Heart left ventricle (tissue), 16 donors: Measurements from ENCODE around the gene RAPSN. TPM values are rescaled to one million over a fixed set of nuclear protein-coding genes. Genes with fewer than 3 reads are reported as not detected.

Experiments
- ATAC-seq, 4 donors: fragments of 200-7000 bp; cut with Tn5 transposase; one replicate each; pipeline ENCODE4 v1.9.1; 2020 to 2022; ENCODE audit warnings: moderate library complexity in 4 of 4, mild to moderate bottlenecking in 3 of 4, moderate number of reproducible peaks in 1 of 4
- DNase-seq, 5 donors: peaks; one replicate each; pipeline ENCODE4 v3.0.0-alpha.2; 2020
- H3K27ac ChIP-seq, 12 donors: fragments of 200-600 bp; sonication (generic) in 4 of 12; one replicate each; pipeline versions ENCODE4 v1.5.0 to v1.8.0; 2016 to 2022; ENCODE audit warnings: mild to moderate bottlenecking in 2 of 12
- H3K27me3 ChIP-seq, 9 donors: fragments of 200-600 bp; sonication (generic) in 2 of 9; one replicate each; pipeline versions ENCODE4 v1.5.1 to v1.8.0; 2016 to 2022; ENCODE audit warnings: mild to moderate bottlenecking in 3 of 9
- H3K36me3 ChIP-seq, 9 donors: fragments of 200-600 bp; sonication (generic) in 2 of 9; one replicate each; pipeline versions ENCODE4 v1.5.0 to v1.8.0; 2018 to 2022; ENCODE audit warnings: mild to moderate bottlenecking in 2 of 9
- H3K4me1 ChIP-seq, 12 donors: fragments of 200-600 bp; sonication (generic) in 4 of 12; one replicate each; pipeline versions ENCODE4 v1.5.0 to v1.8.0; 2016 to 2022; ENCODE audit warnings: mild to moderate bottlenecking in 3 of 12
- H3K4me3 ChIP-seq, 12 donors: fragments of 200-600 bp; sonication (generic) in 4 of 12; one replicate each; pipeline versions ENCODE4 v1.5.0 to v1.8.0; 2017 to 2022; ENCODE audit warnings: mild to moderate bottlenecking in 9 of 12, moderate library complexity in 4 of 12
- H3K9me3 ChIP-seq, 12 donors: fragments of 200-600 bp; sonication (generic) in 4 of 12; one replicate each; pipeline versions ENCODE4 v1.5.0 to v1.8.0; 2016 to 2022; ENCODE audit warnings: mild to moderate bottlenecking in 1 of 12
- POLR2A ChIP-seq, 2 donors: fragments of 450-650 bp; IDR thresholded peaks; one replicate each; pipeline ENCODE4 v1.6.1; 2017; ENCODE audit warnings: antibody characterized with exemption in 2 of 2, mild to moderate bottlenecking in 2 of 2, moderate library complexity in 2 of 2
- WGBS, 4 donors: extraction: QIAGEN DNeasy Blood & Tissue Kit in 2 of 4; methylation state at CpG; one replicate each; pipeline versions ENCODE4 v1.1.5 to v1.1.7; 2013 to 2018; 5-methylcytosine and 5-hydroxymethylcytosine counted together
- intact Hi-C, 10 donors: fragments of 100-400 bp; cut with DNase I; formaldehyde crosslinking; loops; one replicate each; pipeline versions ENCODE4 v1.11.1 to v1.14.2; 2022
- polyA plus RNA-seq, 2 donors: library from polyadenylated mRNA; stranded (reverse); fragments of 200-250 nt; gene quantifications; one replicate each; pipeline ENCODE4 v1.2.3, GENCODE V29; 2013
- total RNA-seq, 9 donors: library from RNA; depleted of rRNA in 2 of 9; stranded (reverse); fragments of >200 nt in 2 of 9; fragmentation: NEBNext Ultra II Directional in 3 of 9; extraction: Animal tissue kit (Norgen Biotek cat#: 25700) in 3 of 9; gene quantifications; one replicate each; pipeline versions ENCODE4 v1.1.0 to v1.2.4, GENCODE V29; 2016 to 2023
- TF ChIP-seq, protein P1 (sequence below), 12 donors: fragments of 200-600 bp; sonication (generic) in 4 of 12; IDR thresholded peaks; one replicate each; pipeline versions ENCODE4 v1.5.0 to v1.8.0; 2018 to 2022; ENCODE audit warnings: antibody characterized with exemption in 12 of 12, mild to moderate bottlenecking in 5 of 12
- donor health status: ischemic (EF 13 %, LVEDD 7.1; RV severe dilation, severe dysfunction).
- donor health status: healthy with polysubstance abuse.
- donor health status: DM: no; HTN: yes; CAD: no.
- donor health status: DM: no; HTN: no; CAD: no.
- donor health status: ischemic (EF 25% LVEDD 6.9; RV normal size, moderate dysfunction).
- donor health status: ischemic (EF 25% LVEDD 5.7; RV mildly dilated, moderate dysfunction).
- donor health status: healthy.
- donor health status: DM: yes; HTN: yes; CAD: no.
- donor health status: ischemic (EF 35%, LVEDD 5.7; RV mildly dilated, moderate dysfunction).
- donor health status: nonischemic (EF 11% LVEDD 7.7; RV severe dilation, severe dysfunction).
- donor health status: DM: yes; HTN: yes; CAD: no.
- donor health status: PGD.
- donor health status: ischemic (EF 29% LVEDD 5.4; RV normal size, mild dysfunction).
- donor health status: nonischemic (EF 23%, LVEDD 6.1; RV moderate dilation, normal function).

RAPSN gene
- total and polyA plus RNA-seq, 11 donors = 0.43 to 6.5 (median 3.2) TPM

DNA sequence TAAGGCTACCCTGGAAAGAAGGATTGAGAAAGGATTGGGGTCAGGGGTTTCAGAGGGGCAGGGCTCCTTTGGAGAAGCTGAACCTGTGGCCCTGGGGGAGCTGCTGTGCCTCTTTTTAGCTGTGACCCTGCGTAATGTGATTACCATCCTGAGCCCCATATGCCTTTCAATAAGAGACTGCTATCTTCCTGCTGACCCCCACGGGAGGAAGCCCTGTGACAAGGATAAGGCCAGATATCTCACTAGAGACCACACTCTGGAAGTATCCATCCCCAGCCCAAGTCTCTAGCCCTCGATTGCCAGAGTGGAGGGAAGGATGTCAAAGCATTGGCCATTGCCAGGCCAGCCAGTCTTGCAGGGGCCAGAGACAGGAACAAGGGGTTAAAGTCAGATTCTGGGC lies 45.4 kb downstream of the RAPSN start:
- DNase-seq = no peak
- TF ChIP-seq, protein P1, sequence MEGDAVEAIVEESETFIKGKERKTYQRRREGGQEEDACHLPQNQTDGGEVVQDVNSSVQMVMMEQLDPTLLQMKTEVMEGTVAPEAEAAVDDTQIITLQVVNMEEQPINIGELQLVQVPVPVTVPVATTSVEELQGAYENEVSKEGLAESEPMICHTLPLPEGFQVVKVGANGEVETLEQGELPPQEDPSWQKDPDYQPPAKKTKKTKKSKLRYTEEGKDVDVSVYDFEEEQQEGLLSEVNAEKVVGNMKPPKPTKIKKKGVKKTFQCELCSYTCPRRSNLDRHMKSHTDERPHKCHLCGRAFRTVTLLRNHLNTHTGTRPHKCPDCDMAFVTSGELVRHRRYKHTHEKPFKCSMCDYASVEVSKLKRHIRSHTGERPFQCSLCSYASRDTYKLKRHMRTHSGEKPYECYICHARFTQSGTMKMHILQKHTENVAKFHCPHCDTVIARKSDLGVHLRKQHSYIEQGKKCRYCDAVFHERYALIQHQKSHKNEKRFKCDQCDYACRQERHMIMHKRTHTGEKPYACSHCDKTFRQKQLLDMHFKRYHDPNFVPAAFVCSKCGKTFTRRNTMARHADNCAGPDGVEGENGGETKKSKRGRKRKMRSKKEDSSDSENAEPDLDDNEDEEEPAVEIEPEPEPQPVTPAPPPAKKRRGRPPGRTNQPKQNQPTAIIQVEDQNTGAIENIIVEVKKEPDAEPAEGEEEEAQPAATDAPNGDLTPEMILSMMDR (IDR thresholded peaks at IDR 0.05) = no peak
- no peak for TF ChIP-seq POLR2A (IDR thresholded peaks at IDR 0.05)
- Histone ChIP-seq H3K27ac (no peak overlapping the region), H3K9me3 (no peaks in the 10 kb centered on the region), H3K27me3 (no peaks in the 10 kb centered on the region), H3K4me3 (no peak overlapping the region), H3K4me1 (peaks cover 0 to 36% (median 23%) of the 10 kb centered on the region in 12 donors), H3K36me3 (no peaks in the 10 kb centered on the region)
- ATAC-seq = no peak
- 46 to 62% (median 58%) methylated on average over 3 of the region's 3 CpGs for WGBS, 4 donors
- intact Hi-C loops = no loop called here

DNA sequence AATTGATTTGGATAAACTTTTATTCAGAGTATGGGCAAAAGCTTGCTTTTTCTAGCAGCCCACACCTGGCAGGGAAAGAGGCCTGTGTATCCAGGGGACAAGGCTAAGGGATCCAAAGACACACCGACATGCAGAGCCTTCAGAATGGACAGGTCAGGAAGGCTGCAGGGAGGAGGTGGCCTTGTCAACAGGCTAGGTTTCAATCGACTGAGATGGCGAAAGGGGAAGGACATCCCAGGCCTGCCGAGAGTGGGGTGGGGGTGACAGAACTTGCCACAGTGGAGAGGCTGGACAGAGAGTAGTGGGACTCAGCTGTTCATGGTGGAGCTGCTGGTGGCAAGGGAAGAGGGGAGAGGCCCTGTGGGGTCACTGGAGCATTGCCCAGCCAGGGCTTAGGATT lies 45.8 kb downstream of the RAPSN start:
- intact Hi-C loops = no loop called here
- 45 to 81% (median 74%) methylated on average over 4 of the region's 4 CpGs for whole genome bisulfite sequencing, 4 donors
- peaks cover 0 to 36% (median 23%) of the 10 kb centered on the region in 12 donors for H3K4me1 ChIP-seq
- no peaks in the 10 kb centered on the region for H3K9me3 ChIP-seq
- no peak for TF ChIP-seq POLR2A (IDR thresholded peaks at IDR 0.05)
- TF ChIP-seq, protein P1 (IDR thresholded peaks at IDR 0.05) = no peak
- no peaks in the 10 kb centered on the region for H3K36me3 ChIP-seq
- no peak overlapping the region for H3K4me3 ChIP-seq
- no peak overlapping the region for H3K27ac ChIP-seq
- no peak for ATAC-seq
- H3K27me3 ChIP-seq = no peaks in the 10 kb centered on the region
- no peak for DNase-seq

GRCh38 chr11:47400768-47401279 lies 48.1 kb downstream of the RAPSN start:
- intact Hi-C loops = no loop called here

More at GRCh38 chr11:47400768-47401279, 48.1 kb downstream of the RAPSN start:
- TF ChIP-seq, protein P1 (IDR thresholded peaks at IDR 0.05) = no peak
- TF ChIP-seq POLR2A (IDR thresholded peaks at IDR 0.05) = no peak
- Histone ChIP-seq H3K4me3 (peak overlapping the region in 8 of 12 donors; percentile 49 to 66 (median 54)), H3K27ac (peak overlapping the region; percentile 64 to 94 (median 86)), H3K4me1 (peaks cover 0 to 23% (median 13%) of the 10 kb centered on the region in 12 donors), H3K36me3 (no peaks in the 10 kb centered on the region), H3K27me3 (no peaks in the 10 kb centered on the region), H3K9me3 (no peaks in the 10 kb centered on the region)
- ATAC-seq (peak; percentile 86 to 93 (median 90)), DNase-seq (peak in 2 of 5 donors; percentile 48 to 67)
- 17 to 32% (median 21%) methylated on average over 8 of the region's 8 CpGs for WGBS, 4 donors
